ENCODE data around the gene ODF4.

GRCh38 chr17:8332688-8333087 lies 7.0 kb upstream of the ODF4 start:
- no peak for TF ChIP-seq SIN3A (IDR thresholded peaks at IDR 0.05; ENCODE audit: borderline replicate concordance, insufficient read depth, low read length)
- TF ChIP-seq, protein P1, sequence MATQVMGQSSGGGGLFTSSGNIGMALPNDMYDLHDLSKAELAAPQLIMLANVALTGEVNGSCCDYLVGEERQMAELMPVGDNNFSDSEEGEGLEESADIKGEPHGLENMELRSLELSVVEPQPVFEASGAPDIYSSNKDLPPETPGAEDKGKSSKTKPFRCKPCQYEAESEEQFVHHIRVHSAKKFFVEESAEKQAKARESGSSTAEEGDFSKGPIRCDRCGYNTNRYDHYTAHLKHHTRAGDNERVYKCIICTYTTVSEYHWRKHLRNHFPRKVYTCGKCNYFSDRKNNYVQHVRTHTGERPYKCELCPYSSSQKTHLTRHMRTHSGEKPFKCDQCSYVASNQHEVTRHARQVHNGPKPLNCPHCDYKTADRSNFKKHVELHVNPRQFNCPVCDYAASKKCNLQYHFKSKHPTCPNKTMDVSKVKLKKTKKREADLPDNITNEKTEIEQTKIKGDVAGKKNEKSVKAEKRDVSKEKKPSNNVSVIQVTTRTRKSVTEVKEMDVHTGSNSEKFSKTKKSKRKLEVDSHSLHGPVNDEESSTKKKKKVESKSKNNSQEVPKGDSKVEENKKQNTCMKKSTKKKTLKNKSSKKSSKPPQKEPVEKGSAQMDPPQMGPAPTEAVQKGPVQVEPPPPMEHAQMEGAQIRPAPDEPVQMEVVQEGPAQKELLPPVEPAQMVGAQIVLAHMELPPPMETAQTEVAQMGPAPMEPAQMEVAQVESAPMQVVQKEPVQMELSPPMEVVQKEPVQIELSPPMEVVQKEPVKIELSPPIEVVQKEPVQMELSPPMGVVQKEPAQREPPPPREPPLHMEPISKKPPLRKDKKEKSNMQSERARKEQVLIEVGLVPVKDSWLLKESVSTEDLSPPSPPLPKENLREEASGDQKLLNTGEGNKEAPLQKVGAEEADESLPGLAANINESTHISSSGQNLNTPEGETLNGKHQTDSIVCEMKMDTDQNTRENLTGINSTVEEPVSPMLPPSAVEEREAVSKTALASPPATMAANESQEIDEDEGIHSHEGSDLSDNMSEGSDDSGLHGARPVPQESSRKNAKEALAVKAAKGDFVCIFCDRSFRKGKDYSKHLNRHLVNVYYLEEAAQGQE (IDR thresholded peaks at IDR 0.05; ENCODE audit: insufficient read depth in 1 of 2, low read depth in 2 of 2, low read length in 2 of 2) = no peak

All from PFSK-1 (cell line).